ENCODE results near the gene COL4A1. TPM values are rescaled to one million over a fixed set of nuclear protein-coding genes. Genes with fewer than 3 reads are reported as not detected.

COL4A1 gene
- polyA plus RNA-seq, 1 of the 3 experiments (the other 2 are of a cell fraction): 30.3 TPM

DNA sequence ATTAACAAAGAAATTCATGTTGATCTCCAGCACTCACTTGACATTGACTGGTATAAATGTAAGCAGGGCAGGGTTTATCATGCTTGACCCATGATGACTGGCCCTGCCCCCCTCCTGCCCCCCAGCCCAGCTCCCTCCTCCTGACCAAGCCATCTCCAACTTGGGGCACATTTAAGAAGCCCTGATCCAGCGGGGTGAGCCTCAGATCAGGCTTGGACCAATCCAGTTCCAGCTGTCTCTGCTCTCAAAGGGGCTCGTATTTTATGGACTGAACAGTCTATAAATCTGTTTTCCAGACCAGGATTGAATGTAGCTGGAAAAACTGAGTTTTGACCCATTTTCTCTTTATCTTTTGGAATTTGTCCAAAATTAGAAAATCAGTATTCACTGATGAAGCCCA, 100.0 kb downstream of the COL4A1 start:
- H3K36me3 ChIP-seq (replicated peaks in 1 of 2; ENCODE audit: control insufficient read depth in 1 of 2, insufficient read depth in 2 of 2, low read length in 1 of 2): peaks cover 15 to 66% of the 10 kb centered on the region in 2 experiments
- CTCF ChIA-PET: interaction anchor here (0.9 to 2.1 kb wide), 3 partner anchors 10 to 69 kb away, joined by 3 to 7 read pairs (median 3); no protein-coding TSS in a partner anchor
- H3K4me1 ChIP-seq (ENCODE audit: control insufficient read depth in 1 of 2, insufficient read depth in 2 of 2, low read depth in 1 of 2, low read length in 1 of 2): no peaks in the 10 kb centered on the region
- no peak overlapping the region for H3K4me2 ChIP-seq
- TF ChIP-seq NFIC (IDR thresholded peaks at IDR 0.05; ENCODE audit: borderline replicate concordance) (no peak), TEAD4 (IDR thresholded peaks at IDR 0.05; ENCODE audit: borderline replicate concordance, insufficient read depth) (no peak), ELF1 (IDR thresholded peaks at IDR 0.05) (no peak), YY1 (IDR thresholded peaks at IDR 0.05; ENCODE audit: low read depth) (no peak), RCOR1 (IDR thresholded peaks at IDR 0.05; ENCODE audit: low read length) (no peak), EP300 (IDR thresholded peaks at IDR 0.05; ENCODE audit: borderline replicate concordance in 1 of 2, low read depth in 1 of 2, low read length in 1 of 2) (no peak), TCF12 (IDR thresholded peaks at IDR 0.05) (no peak), EZH2phosphoT487 (IDR thresholded peaks at IDR 0.05; ENCODE audit: borderline replicate concordance, low read depth) (no peak), CHD2 (IDR thresholded peaks at IDR 0.05; ENCODE audit: low read length, partially characterized antibody) (no peak)
- TF ChIP-seq, protein P1, sequence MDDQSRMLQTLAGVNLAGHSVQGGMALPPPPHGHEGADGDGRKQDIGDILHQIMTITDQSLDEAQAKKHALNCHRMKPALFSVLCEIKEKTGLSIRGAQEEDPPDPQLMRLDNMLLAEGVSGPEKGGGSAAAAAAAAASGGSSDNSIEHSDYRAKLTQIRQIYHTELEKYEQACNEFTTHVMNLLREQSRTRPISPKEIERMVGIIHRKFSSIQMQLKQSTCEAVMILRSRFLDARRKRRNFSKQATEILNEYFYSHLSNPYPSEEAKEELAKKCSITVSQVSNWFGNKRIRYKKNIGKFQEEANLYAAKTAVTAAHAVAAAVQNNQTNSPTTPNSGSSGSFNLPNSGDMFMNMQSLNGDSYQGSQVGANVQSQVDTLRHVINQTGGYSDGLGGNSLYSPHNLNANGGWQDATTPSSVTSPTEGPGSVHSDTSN (IDR thresholded peaks at IDR 0.05): no peak
- H3K9ac ChIP-seq: no peak overlapping the region
- no peaks in the 10 kb centered on the region for H3K79me2 ChIP-seq (ENCODE audit: insufficient read depth)
- H3K9me2 ChIP-seq: no peaks in the 10 kb centered on the region
- whole genome bisulfite sequencing (ENCODE audit: low lambda C conversion rate): 100% methylated on average over 1 of the region's 2 CpGs
- H3K27me3 ChIP-seq (ENCODE audit: insufficient read depth): no peaks in the 10 kb centered on the region
- H2AFZ ChIP-seq (ENCODE audit: low read depth): no peak overlapping the region
- POLR2A ChIA-PET: no interaction called here
- DNase-seq: no peak
- no peak overlapping the region for H3K4me3 ChIP-seq (ENCODE audit: low read depth in 2 of 2, low read length in 1 of 2)
- peaks cover 24% of the 10 kb centered on the region for H3F3A ChIP-seq (replicated peaks; ENCODE audit: insufficient read depth)
- H3K27ac ChIP-seq (ENCODE audit: low read depth in 2 of 2, low read length in 1 of 2): no peak overlapping the region
- H4K20me1 ChIP-seq (ENCODE audit: insufficient read depth): no peaks in the 10 kb centered on the region
- no peaks in the 10 kb centered on the region for H3K9me3 ChIP-seq

DNA sequence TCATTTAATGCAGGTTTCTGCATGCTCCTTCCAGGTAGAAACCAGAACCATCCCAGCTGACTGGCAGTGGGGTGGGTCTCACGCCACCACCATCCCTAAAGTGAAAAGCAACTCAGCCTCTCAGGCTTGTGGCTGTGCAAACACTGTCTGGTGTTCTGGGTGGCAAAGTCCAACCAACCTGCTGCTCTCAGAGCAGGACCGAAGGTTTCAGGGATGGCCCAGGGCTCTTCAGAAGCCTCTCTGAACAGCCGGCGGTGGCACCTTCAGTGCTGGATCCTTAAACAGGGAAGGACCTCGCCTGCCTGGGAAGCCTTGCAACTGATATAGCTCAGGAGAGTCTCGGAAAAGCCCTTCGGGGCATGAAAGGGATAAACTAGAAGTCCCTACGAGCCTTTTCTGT, 100.8 kb downstream of the COL4A1 start:
- ChIA-PET POLR2A (interaction anchor here (0.6 kb wide), 1 partner anchor 37 kb away, joined by 3 read pairs; no protein-coding TSS in a partner anchor), CTCF (interaction anchor here (1.2 kb wide), 1 partner anchor 68 kb away, joined by 3 read pairs; no protein-coding TSS in a partner anchor)
- no peak for DNase-seq
- Histone ChIP-seq H4K20me1 (ENCODE audit: insufficient read depth) (no peaks in the 10 kb centered on the region), H3K4me3 (ENCODE audit: low read depth in 2 of 2, low read length in 1 of 2) (no peak overlapping the region), H3K9me2 (no peaks in the 10 kb centered on the region), H3K4me2 (no peak overlapping the region), H3K9me3 (no peaks in the 10 kb centered on the region), H3K27me3 (ENCODE audit: insufficient read depth) (no peaks in the 10 kb centered on the region), H3F3A (replicated peaks; ENCODE audit: insufficient read depth) (peaks cover 24% of the 10 kb centered on the region), H3K36me3 (replicated peaks in 1 of 2; ENCODE audit: control insufficient read depth in 1 of 2, insufficient read depth in 2 of 2, low read length in 1 of 2) (peaks cover 14 to 63% of the 10 kb centered on the region in 2 experiments), H3K9ac (no peak overlapping the region), H3K27ac (ENCODE audit: low read depth in 2 of 2, low read length in 1 of 2) (no peak overlapping the region), H2AFZ (ENCODE audit: low read depth) (no peak overlapping the region), H3K4me1 (ENCODE audit: control insufficient read depth in 1 of 2, insufficient read depth in 2 of 2, low read depth in 1 of 2, low read length in 1 of 2) (no peaks in the 10 kb centered on the region), H3K79me2 (ENCODE audit: insufficient read depth) (no peaks in the 10 kb centered on the region)
- 88% methylated on average over 6 of the region's 8 CpGs for WGBS (ENCODE audit: low lambda C conversion rate)
- TF ChIP-seq TCF12 (IDR thresholded peaks at IDR 0.05): no peak
- TF ChIP-seq MEF2A (IDR thresholded peaks at IDR 0.05; ENCODE audit: borderline replicate concordance, low read depth): no peak
- TF ChIP-seq FOXJ3 (CRISPR knock-in tag; IDR thresholded peaks at IDR 0.05): no peak
- TF ChIP-seq, protein P2, sequence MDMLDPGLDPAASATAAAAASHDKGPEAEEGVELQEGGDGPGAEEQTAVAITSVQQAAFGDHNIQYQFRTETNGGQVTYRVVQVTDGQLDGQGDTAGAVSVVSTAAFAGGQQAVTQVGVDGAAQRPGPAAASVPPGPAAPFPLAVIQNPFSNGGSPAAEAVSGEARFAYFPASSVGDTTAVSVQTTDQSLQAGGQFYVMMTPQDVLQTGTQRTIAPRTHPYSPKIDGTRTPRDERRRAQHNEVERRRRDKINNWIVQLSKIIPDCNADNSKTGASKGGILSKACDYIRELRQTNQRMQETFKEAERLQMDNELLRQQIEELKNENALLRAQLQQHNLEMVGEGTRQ (IDR thresholded peaks at IDR 0.05; ENCODE audit: borderline replicate concordance, low read depth, low read length): no peak
- no peak for TF ChIP-seq ELF1 (IDR thresholded peaks at IDR 0.05)
- TF ChIP-seq, protein P3, sequence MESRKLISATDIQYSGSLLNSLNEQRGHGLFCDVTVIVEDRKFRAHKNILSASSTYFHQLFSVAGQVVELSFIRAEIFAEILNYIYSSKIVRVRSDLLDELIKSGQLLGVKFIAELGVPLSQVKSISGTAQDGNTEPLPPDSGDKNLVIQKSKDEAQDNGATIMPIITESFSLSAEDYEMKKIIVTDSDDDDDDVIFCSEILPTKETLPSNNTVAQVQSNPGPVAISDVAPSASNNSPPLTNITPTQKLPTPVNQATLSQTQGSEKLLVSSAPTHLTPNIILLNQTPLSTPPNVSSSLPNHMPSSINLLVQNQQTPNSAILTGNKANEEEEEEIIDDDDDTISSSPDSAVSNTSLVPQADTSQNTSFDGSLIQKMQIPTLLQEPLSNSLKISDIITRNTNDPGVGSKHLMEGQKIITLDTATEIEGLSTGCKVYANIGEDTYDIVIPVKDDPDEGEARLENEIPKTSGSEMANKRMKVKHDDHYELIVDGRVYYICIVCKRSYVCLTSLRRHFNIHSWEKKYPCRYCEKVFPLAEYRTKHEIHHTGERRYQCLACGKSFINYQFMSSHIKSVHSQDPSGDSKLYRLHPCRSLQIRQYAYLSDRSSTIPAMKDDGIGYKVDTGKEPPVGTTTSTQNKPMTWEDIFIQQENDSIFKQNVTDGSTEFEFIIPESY (IDR thresholded peaks at IDR 0.05; ENCODE audit: borderline replicate concordance, low read depth): no peak
- TF ChIP-seq, protein P4, sequence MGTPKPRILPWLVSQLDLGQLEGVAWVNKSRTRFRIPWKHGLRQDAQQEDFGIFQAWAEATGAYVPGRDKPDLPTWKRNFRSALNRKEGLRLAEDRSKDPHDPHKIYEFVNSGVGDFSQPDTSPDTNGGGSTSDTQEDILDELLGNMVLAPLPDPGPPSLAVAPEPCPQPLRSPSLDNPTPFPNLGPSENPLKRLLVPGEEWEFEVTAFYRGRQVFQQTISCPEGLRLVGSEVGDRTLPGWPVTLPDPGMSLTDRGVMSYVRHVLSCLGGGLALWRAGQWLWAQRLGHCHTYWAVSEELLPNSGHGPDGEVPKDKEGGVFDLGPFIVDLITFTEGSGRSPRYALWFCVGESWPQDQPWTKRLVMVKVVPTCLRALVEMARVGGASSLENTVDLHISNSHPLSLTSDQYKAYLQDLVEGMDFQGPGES (IDR thresholded peaks at IDR 0.05; ENCODE audit: low read depth, low read length): no peak
- TF ChIP-seq GATA2 (CRISPR knock-in tag; IDR thresholded peaks at IDR 0.05): no peak
- TF ChIP-seq SMC3 (IDR thresholded peaks at IDR 0.05; ENCODE audit: low read depth, low read length): no peak
- no peak for TF ChIP-seq EP300 (IDR thresholded peaks at IDR 0.05; ENCODE audit: borderline replicate concordance in 1 of 2, low read depth in 1 of 2, low read length in 1 of 2)
- TF ChIP-seq GABPA (IDR thresholded peaks at IDR 0.05; ENCODE audit: low read depth): no peak
- no peak for TF ChIP-seq NFIC (IDR thresholded peaks at IDR 0.05; ENCODE audit: borderline replicate concordance)
- TF ChIP-seq TEAD4 (IDR thresholded peaks at IDR 0.05; ENCODE audit: borderline replicate concordance, insufficient read depth): no peak
- no peak for TF ChIP-seq SIN3A (IDR thresholded peaks at IDR 0.05; ENCODE audit: borderline replicate concordance, low read depth, low read length)
